HG03039 (cell line): ENCODE results near the gene SIGLEC7.

Experiments
- ATAC-seq: cut with Tn5 transposase; IDR thresholded peaks from one replicate; pipeline ENCODE4 v1.9.1; 2021; ENCODE audit warnings: mild to moderate bottlenecking, moderate library complexity; ENCODE audit not compliant: unreplicated experiment

The SIGLEC7 gene

GRCh38 chr19:51198641-51199040 is 56.5 kb downstream of the SIGLEC7 start:
- ATAC-seq = no peak

- ATAC-seq = no peak
Measured at GRCh38 chr19:51200071-51200666, 58.1 kb downstream of the SIGLEC7 start.

GRCh38 chr19:51201712-51202111 is 59.6 kb downstream of the SIGLEC7 start:
- ATAC-seq = no peak
